ENCODE results near the gene LPP.

The LPP gene

GRCh38 chr3:188256758-188257157 is 102.8 kb downstream of the LPP start:
- H3K4ac ChIP-seq (ENCODE audit: low read depth, low read length): no peak overlapping the region
- no peak overlapping the region for H3K56ac ChIP-seq (ENCODE audit: low read length)
- H3K23ac ChIP-seq (ENCODE audit: low read length): no peak overlapping the region
- no peak overlapping the region for H3K9ac ChIP-seq (ENCODE audit: low read length)
- peaks cover 7% of the 10 kb centered on the region for H3K79me1 ChIP-seq (ENCODE audit: low read length)
- H3K4me1 ChIP-seq (ENCODE audit: control insufficient read depth, low read depth, low read length): peaks cover 5% of the 10 kb centered on the region
- H4K8ac ChIP-seq (ENCODE audit: low read depth, low read length): no peak overlapping the region
- no peak overlapping the region for H2BK120ac ChIP-seq (ENCODE audit: low read depth, low read length)
- no peaks in the 10 kb centered on the region for H3K36me3 ChIP-seq (ENCODE audit: control insufficient read depth, insufficient read depth, low read length)
- no peaks in the 10 kb centered on the region for H3K27me3 ChIP-seq (ENCODE audit: insufficient read depth, low read length, poor library complexity)
- H3K79me2 ChIP-seq (ENCODE audit: control insufficient read depth, insufficient read depth, low read length): peaks cover 3% of the 10 kb centered on the region
- no CpG with 5 or more reads among the region's 3 CpGs for WGBS (ENCODE audit: extremely low coverage, insufficient coverage, low lambda C conversion rate)
- H2BK15ac ChIP-seq (replicated peaks; ENCODE audit: low read depth): no peak overlapping the region
- H3K18ac ChIP-seq (ENCODE audit: low read length): no peak overlapping the region
- H3K27ac ChIP-seq (ENCODE audit: low read depth, low read length): no peak overlapping the region
- no peak for DNase-seq
- no peak overlapping the region for H2AK5ac ChIP-seq (ENCODE audit: low read length)
- H3K4me3 ChIP-seq (ENCODE audit: low read length): no peak overlapping the region
- no peak overlapping the region for H4K5ac ChIP-seq (ENCODE audit: low read length)
- H2BK5ac ChIP-seq (ENCODE audit: low read length): no peak overlapping the region
- no peak overlapping the region for H3K4me2 ChIP-seq (ENCODE audit: low read length)

- Histone ChIP-seq H4K8ac (ENCODE audit: low read depth, low read length) (no peak overlapping the region), H3K79me2 (ENCODE audit: control insufficient read depth, insufficient read depth, low read length) (peaks cover 3% of the 10 kb centered on the region), H3K4me2 (ENCODE audit: low read length) (no peak overlapping the region), H3K18ac (ENCODE audit: low read length) (no peak overlapping the region), H3K23ac (ENCODE audit: low read length) (no peak overlapping the region), H2BK120ac (ENCODE audit: low read depth, low read length) (no peak overlapping the region), H3K4me3 (ENCODE audit: low read length) (no peak overlapping the region), H2AK5ac (ENCODE audit: low read length) (no peak overlapping the region), H4K5ac (ENCODE audit: low read length) (no peak overlapping the region), H3K9ac (ENCODE audit: low read length) (no peak overlapping the region), H2BK5ac (ENCODE audit: low read length) (no peak overlapping the region), H3K4me1 (ENCODE audit: control insufficient read depth, low read depth, low read length) (peaks cover 5% of the 10 kb centered on the region), H3K27ac (ENCODE audit: low read depth, low read length) (no peak overlapping the region), H3K56ac (ENCODE audit: low read length) (no peak overlapping the region), H3K36me3 (ENCODE audit: control insufficient read depth, insufficient read depth, low read length) (no peaks in the 10 kb centered on the region), H3K27me3 (ENCODE audit: insufficient read depth, low read length, poor library complexity) (no peaks in the 10 kb centered on the region), H3K79me1 (ENCODE audit: low read length) (peaks cover 7% of the 10 kb centered on the region), H3K4ac (ENCODE audit: low read depth, low read length) (no peak overlapping the region), H2BK15ac (replicated peaks; ENCODE audit: low read depth) (no peak overlapping the region)
- no peak for DNase-seq
- WGBS (ENCODE audit: extremely low coverage, insufficient coverage, low lambda C conversion rate): no CpG with 5 or more reads among the region's 3 CpGs
Observed at GRCh38 chr3:188257384-188258026, 103.5 kb downstream of the LPP start.

GRCh38 chr3:188259191-188259590 is 105.2 kb downstream of the LPP start:
- H3K36me3 ChIP-seq (ENCODE audit: control insufficient read depth, insufficient read depth, low read length): no peaks in the 10 kb centered on the region
- peaks cover 2% of the 10 kb centered on the region for H3K4me1 ChIP-seq (ENCODE audit: control insufficient read depth, low read depth, low read length)
- no CpG with 5 or more reads among the region's 2 CpGs for WGBS (ENCODE audit: extremely low coverage, insufficient coverage, low lambda C conversion rate)
- no peak overlapping the region for H3K9ac ChIP-seq (ENCODE audit: low read length)
- H4K8ac ChIP-seq (ENCODE audit: low read depth, low read length): no peak overlapping the region
- H4K5ac ChIP-seq (ENCODE audit: low read length): no peak overlapping the region
- no peak overlapping the region for H3K4me2 ChIP-seq (ENCODE audit: low read length)
- H2BK15ac ChIP-seq (replicated peaks; ENCODE audit: low read depth): no peak overlapping the region
- no peak overlapping the region for H2BK5ac ChIP-seq (ENCODE audit: low read length)
- no peak overlapping the region for H3K27ac ChIP-seq (ENCODE audit: low read depth, low read length)
- no peaks in the 10 kb centered on the region for H3K27me3 ChIP-seq (ENCODE audit: insufficient read depth, low read length, poor library complexity)
- no peak overlapping the region for H3K4me3 ChIP-seq (ENCODE audit: low read length)
- H3K4ac ChIP-seq (ENCODE audit: low read depth, low read length): no peak overlapping the region
- no peak overlapping the region for H2AK5ac ChIP-seq (ENCODE audit: low read length)
- H3K79me2 ChIP-seq (ENCODE audit: control insufficient read depth, insufficient read depth, low read length): peaks cover 3% of the 10 kb centered on the region
- DNase-seq: no peak
- H3K18ac ChIP-seq (ENCODE audit: low read length): no peak overlapping the region
- no peak overlapping the region for H3K23ac ChIP-seq (ENCODE audit: low read length)
- no peak overlapping the region for H3K56ac ChIP-seq (ENCODE audit: low read length)
- H3K79me1 ChIP-seq (ENCODE audit: low read length): peaks cover 10% of the 10 kb centered on the region
- no peak overlapping the region for H2BK120ac ChIP-seq (ENCODE audit: low read depth, low read length)

GRCh38 chr3:188259596-188259995 is 105.6 kb downstream of the LPP start:
- Histone ChIP-seq H3K27me3 (ENCODE audit: insufficient read depth, low read length, poor library complexity) (no peaks in the 10 kb centered on the region), H3K4me1 (ENCODE audit: control insufficient read depth, low read depth, low read length) (no peaks in the 10 kb centered on the region), H2BK120ac (ENCODE audit: low read depth, low read length) (no peak overlapping the region), H2BK15ac (replicated peaks; ENCODE audit: low read depth) (no peak overlapping the region), H3K79me2 (ENCODE audit: control insufficient read depth, insufficient read depth, low read length) (peaks cover 3% of the 10 kb centered on the region), H3K18ac (ENCODE audit: low read length) (no peak overlapping the region), H3K23ac (ENCODE audit: low read length) (no peak overlapping the region), H3K9ac (ENCODE audit: low read length) (no peak overlapping the region), H4K5ac (ENCODE audit: low read length) (no peak overlapping the region), H3K4me3 (ENCODE audit: low read length) (no peak overlapping the region), H3K4ac (ENCODE audit: low read depth, low read length) (no peak overlapping the region), H2AK5ac (ENCODE audit: low read length) (no peak overlapping the region), H3K4me2 (ENCODE audit: low read length) (no peak overlapping the region), H3K27ac (ENCODE audit: low read depth, low read length) (no peak overlapping the region), H3K36me3 (ENCODE audit: control insufficient read depth, insufficient read depth, low read length) (no peaks in the 10 kb centered on the region), H3K56ac (ENCODE audit: low read length) (no peak overlapping the region), H4K8ac (ENCODE audit: low read depth, low read length) (no peak overlapping the region), H2BK5ac (ENCODE audit: low read length) (no peak overlapping the region), H3K79me1 (ENCODE audit: low read length) (peaks cover 10% of the 10 kb centered on the region)
- DNase-seq: no peak
- WGBS (ENCODE audit: extremely low coverage, insufficient coverage, low lambda C conversion rate): no CpG with 5 or more reads among the region's 2 CpGs

GRCh38 chr3:188261011-188261410 is 107.1 kb downstream of the LPP start:
- Histone ChIP-seq H3K27me3 (ENCODE audit: insufficient read depth, low read length, poor library complexity) (no peaks in the 10 kb centered on the region), H3K4me3 (ENCODE audit: low read length) (no peak overlapping the region), H3K23ac (ENCODE audit: low read length) (no peak overlapping the region), H4K5ac (ENCODE audit: low read length) (no peak overlapping the region), H4K8ac (ENCODE audit: low read depth, low read length) (no peak overlapping the region), H2AK5ac (ENCODE audit: low read length) (no peak overlapping the region), H3K18ac (ENCODE audit: low read length) (no peak overlapping the region), H3K36me3 (ENCODE audit: control insufficient read depth, insufficient read depth, low read length) (no peaks in the 10 kb centered on the region), H3K79me1 (ENCODE audit: low read length) (peaks cover 12% of the 10 kb centered on the region), H3K4me2 (ENCODE audit: low read length) (no peak overlapping the region), H2BK5ac (ENCODE audit: low read length) (no peak overlapping the region), H3K27ac (ENCODE audit: low read depth, low read length) (no peak overlapping the region), H2BK15ac (replicated peaks; ENCODE audit: low read depth) (no peak overlapping the region), H2BK120ac (ENCODE audit: low read depth, low read length) (no peak overlapping the region), H3K4me1 (ENCODE audit: control insufficient read depth, low read depth, low read length) (peaks cover 2% of the 10 kb centered on the region), H3K9ac (ENCODE audit: low read length) (no peak overlapping the region), H3K56ac (ENCODE audit: low read length) (no peak overlapping the region), H3K79me2 (ENCODE audit: control insufficient read depth, insufficient read depth, low read length) (peaks cover 3% of the 10 kb centered on the region), H3K4ac (ENCODE audit: low read depth, low read length) (no peak overlapping the region)
- WGBS (ENCODE audit: extremely low coverage, insufficient coverage, low lambda C conversion rate): no CpG with 5 or more reads among the region's 4 CpGs
- no peak for DNase-seq

- Histone ChIP-seq H2BK120ac (ENCODE audit: low read depth, low read length) (no peak overlapping the region), H3K4me2 (ENCODE audit: low read length) (no peak overlapping the region), H3K36me3 (ENCODE audit: control insufficient read depth, insufficient read depth, low read length) (no peaks in the 10 kb centered on the region), H2BK5ac (ENCODE audit: low read length) (no peak overlapping the region), H3K27me3 (ENCODE audit: insufficient read depth, low read length, poor library complexity) (no peaks in the 10 kb centered on the region), H3K23ac (ENCODE audit: low read length) (no peak overlapping the region), H3K4ac (ENCODE audit: low read depth, low read length) (no peak overlapping the region), H4K5ac (ENCODE audit: low read length) (no peak overlapping the region), H4K8ac (ENCODE audit: low read depth, low read length) (no peak overlapping the region), H3K4me1 (ENCODE audit: control insufficient read depth, low read depth, low read length) (peaks cover 8% of the 10 kb centered on the region), H3K79me1 (ENCODE audit: low read length) (peaks cover 8% of the 10 kb centered on the region), H2BK15ac (replicated peaks; ENCODE audit: low read depth) (no peak overlapping the region), H3K56ac (ENCODE audit: low read length) (no peak overlapping the region), H3K9ac (ENCODE audit: low read length) (no peak overlapping the region), H3K18ac (ENCODE audit: low read length) (no peak overlapping the region), H3K27ac (ENCODE audit: low read depth, low read length) (no peak overlapping the region), H2AK5ac (ENCODE audit: low read length) (no peak overlapping the region), H3K4me3 (ENCODE audit: low read length) (no peak overlapping the region), H3K79me2 (ENCODE audit: control insufficient read depth, insufficient read depth, low read length) (no peaks in the 10 kb centered on the region)
- DNase-seq: no peak
- WGBS (ENCODE audit: extremely low coverage, insufficient coverage, low lambda C conversion rate): no CpG with 5 or more reads among the region's 5 CpGs
Observed at GRCh38 chr3:188262488-188262887, 108.5 kb downstream of the LPP start.
